Motor neuron (in vitro differentiated cells): ENCODE measurements around the gene DFFA. TPM values are rescaled to one million over a fixed set of nuclear protein-coding genes. Genes with fewer than 3 reads are reported as not detected.

Source experiments
- ATAC-seq, 8 experiments: fragments of 200-7000 bp; cut with Tn5 transposase; replicated peaks in 6 of 8; 2 replicates each; pipeline ENCODE4 v1.8.0; 2021; ENCODE audit warnings: mild to moderate bottlenecking in 8 of 8, moderate library complexity in 8 of 8
- H3K27ac ChIP-seq, 2 donors: fragments of 250-450 bp; sonication (Bioruptor Pico); 2 replicates each; pipeline ENCODE4 v1.9.0; 2021; ENCODE audit warnings: antibody characterized with exemption in 2 of 2, mild to moderate bottlenecking in 2 of 2, moderate library complexity in 1 of 2
- H3K4me1 ChIP-seq, 2 donors: fragments of 250-450 bp; sonication (Bioruptor Pico); replicated peaks in 1 of 2; 2 replicates each; pipeline ENCODE4 v1.6.1; 2021; ENCODE audit warnings: antibody characterized with exemption in 2 of 2, mild to moderate bottlenecking in 2 of 2, moderate library complexity in 1 of 2
- H3K4me3 ChIP-seq, 5 donors: fragments of 250-450 bp; sonication (Bioruptor Pico); 2 replicates each; pipeline ENCODE4 v1.9.0; 2021; ENCODE audit warnings: antibody characterized with exemption in 5 of 5, mild to moderate bottlenecking in 5 of 5, moderate library complexity in 4 of 5
- WGBS, 10 experiments: fragments of 450-650 bp; shearing (Covaris generic); methylation state at CpG; one replicate each; pipeline ENCODE4 v1.0.0; 2022; 5-methylcytosine and 5-hydroxymethylcytosine counted together
- in situ Hi-C, 9 experiments: fragments of 400-800 bp; cut with MboI; loops; one replicate each; pipeline ENCODE4 v1.15.0; 2021; ENCODE audit warnings: low sequenced_read_pairs in 9 of 9, low pct_unique_long_range_greater_than_20kb in 2 of 9; ENCODE audit not compliant: unreplicated experiment in 9 of 9
- total RNA-seq, 8 experiments: library from RNA; unstranded; fragments of 300-600 nt; gene quantifications; 2 replicates each; pipeline versions ENCODE4 v1.2.3 to v1.2.4, GENCODE V29; 2022

Gene DFFA
- total RNA-seq, 8 experiments from 2014 or later, result 26.8 to 104 (median 36.6) TPM

DNA sequence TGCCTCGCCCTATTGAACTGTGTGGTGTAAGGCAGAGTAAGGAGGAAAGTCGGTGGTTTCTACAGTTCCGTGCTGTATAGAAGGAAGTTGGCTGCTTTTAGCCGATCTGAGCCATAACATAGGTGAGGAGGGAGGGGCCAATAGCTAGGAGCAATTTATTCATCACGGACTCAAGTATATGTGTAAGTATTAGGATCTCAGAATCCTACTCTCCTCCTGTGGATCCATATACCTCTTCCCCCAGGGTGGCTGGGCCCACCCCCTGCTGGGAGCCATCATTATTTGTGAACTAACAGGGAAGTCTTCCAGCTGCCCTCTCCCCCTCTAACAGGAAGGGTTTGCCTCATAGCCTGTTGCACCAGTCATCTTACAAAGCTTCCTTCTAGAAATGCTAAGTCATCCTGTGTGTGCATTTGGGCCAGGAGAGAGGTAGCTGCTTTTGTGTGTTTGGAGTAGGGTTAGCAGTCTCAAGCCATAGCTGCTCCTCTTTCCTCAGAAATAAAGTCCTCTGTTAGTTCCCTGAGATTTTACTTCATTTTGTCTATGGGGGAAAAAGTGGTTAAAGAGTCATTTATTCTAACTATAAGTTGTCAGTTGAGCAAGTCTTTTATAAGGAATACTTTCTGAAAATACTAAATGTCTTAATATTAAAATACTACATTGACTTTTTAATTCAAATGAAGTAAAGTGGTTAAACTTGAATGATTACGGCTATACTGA lies 57.0 kb downstream of the DFFA start:
- H3K4me3 ChIP-seq, result no peak overlapping the region
- ATAC-seq, result peak in 6 of 8 experiments; percentile 11 to 81 (median 28)
- no peak overlapping the region for H3K27ac ChIP-seq
- in situ Hi-C loops, result loop anchor here in 2 of 9 experiments (25.0 kb wide), 2 partner anchors 478 to 528 kb away; partner anchors contain the start of genes LZIC (in 1 of the 2) and NMNAT1 (in 1 of the 2)
- 75 to 100% (median 87%) methylated on average over 1 to 5 of the region's 6 CpGs for WGBS, 10 experiments
- no peaks in the 10 kb centered on the region for H3K4me1 ChIP-seq

DNA sequence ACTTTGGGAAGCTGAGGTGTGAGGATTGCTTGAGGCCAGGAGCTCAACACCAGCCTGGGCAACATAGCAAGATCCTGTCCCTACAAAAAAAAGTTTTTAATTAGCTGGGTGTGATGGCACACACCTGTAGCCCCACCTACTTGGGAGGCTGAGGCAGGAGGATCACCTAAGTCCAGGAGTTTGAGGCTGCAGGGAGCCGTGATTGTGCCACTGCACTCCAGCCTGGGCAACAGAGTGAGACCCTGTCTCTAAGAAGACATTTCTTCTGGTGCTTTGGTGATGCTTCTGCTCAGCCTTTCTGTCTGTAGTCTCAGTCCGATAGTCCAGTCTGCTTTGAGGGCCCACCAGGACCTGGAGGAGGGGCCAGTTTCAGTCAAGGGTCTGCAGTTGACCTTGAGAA lies 65.1 kb downstream of the DFFA start:
- no peak overlapping the region for H3K4me3 ChIP-seq
- 90 to 100% (median 100%) methylated on average over 1 to 2 of the region's 2 CpGs; no CpG with 5 or more reads in 4 of the 10 experiments for WGBS, 10 experiments
- ATAC-seq, result no peak
- in situ Hi-C loops, result loop anchor here in 2 of 9 experiments (25.0 kb wide), 2 partner anchors 470 to 520 kb away; partner anchors contain the start of genes LZIC (in 1 of the 2) and NMNAT1 (in 1 of the 2)
- H3K27ac ChIP-seq, result no peak overlapping the region
- H3K4me1 ChIP-seq, result no peaks in the 10 kb centered on the region

Other genes starting within 250 kb of the DFFA start
- gene PGD, start 73.5 kb downstream of the DFFA start, total RNA-seq, result 100 to 1,000 TPM; 128 to 504 (median 213) TPM
- 10 to 100 TPM; 12.0 to 35.7 (median 22.5) TPM for gene CENPS, start 42.1 kb downstream of the DFFA start, total RNA-seq
- 1 to 10 TPM in 7 of 8 experiments, under 1 TPM in 1; 0.94 to 2.7 (median 1.8) TPM for gene CORT, start 22.5 kb downstream of the DFFA start, total RNA-seq
- 10 to 100 TPM; 16.9 to 31.1 (median 23.4) TPM for gene PEX14, start 2.4 kb upstream of the DFFA start, total RNA-seq